Adrenal gland (tissue), 12 donors: ENCODE data around the gene ZNF521. TPM values are rescaled to one million over a fixed set of nuclear protein-coding genes. Genes with fewer than 3 reads are reported as not detected.

Source experiments
- DNase-seq, 7 donors: peaks; one replicate each; pipeline ENCODE4 v3.0.0-alpha.2; 2019 to 2020
- H3K27ac ChIP-seq, 5 donors: fragments of 200-600 bp; sonication (generic) in 4 of 5; 1 replicate in 3 of 5; 2 replicates in 2 of 5; pipeline versions ENCODE4 v1.5.1 to v1.8.0; 2016 to 2020; ENCODE audit warnings: mild to moderate bottlenecking in 1 of 5
- H3K27me3 ChIP-seq: fragments of 200-600 bp; 2 replicates; pipeline ENCODE4 v1.8.0; 2021
- H3K36me3 ChIP-seq, 2 donors: fragments of 200-600 bp; replicated peaks in 1 of 2; 1 replicate in 1 of 2; 2 replicates in 1 of 2; pipeline versions ENCODE4 v1.5.1 to v1.8.0; 2018 to 2022
- H3K4me1 ChIP-seq, 2 donors: fragments of 200-600 bp; replicated peaks in 1 of 2; 1 replicate in 1 of 2; 2 replicates in 1 of 2; pipeline versions ENCODE4 v1.5.1 to v1.8.0; 2018 to 2021
- H3K4me3 ChIP-seq, 4 donors: fragments of 200-600 bp; sonication (generic) in 3 of 4; one replicate each; pipeline ENCODE4 v1.5.1; 2016 to 2018
- H3K9me3 ChIP-seq, 3 donors: fragments of 200-600 bp; sonication (generic) in 1 of 3; replicated peaks in 1 of 3; 1 replicate in 2 of 3; 2 replicates in 1 of 3; pipeline versions ENCODE4 v1.5.1 to v1.8.0; 2016 to 2021
- POLR2A ChIP-seq, 2 donors: fragments of 450-650 bp; IDR thresholded peaks; one replicate each; pipeline ENCODE4 v1.6.1; 2017; ENCODE audit warnings: antibody characterized with exemption in 2 of 2, mild to moderate bottlenecking in 2 of 2, moderate library complexity in 1 of 2
- WGBS, 4 donors: extraction: QIAGEN DNeasy Blood & Tissue Kit in 2 of 4; methylation state at CpG; one replicate each; pipeline versions ENCODE4 v1.1.5 to v1.1.7; 2013 to 2017; 5-methylcytosine and 5-hydroxymethylcytosine counted together
- intact Hi-C, 2 donors: fragments of 100-400 bp; cut with DNase I; formaldehyde crosslinking; loops; one replicate each; pipeline versions ENCODE4 v1.14.1 to v1.15.0; 2022 to 2023
- polyA plus RNA-seq, 3 donors: library from polyadenylated mRNA; stranded (reverse); fragments of 200-250 nt in 2 of 3; fragments of 350-450 nt in 1 of 3; fragmentation: Illumina TruSeq in 1 of 3; extraction: RNeasy Lipid Tissue Mini Kit (QIAGEN cat#74804) in 1 of 3; gene quantifications; one replicate each; pipeline ENCODE4 v1.2.3, GENCODE V29; 2013 to 2014
- total RNA-seq, 9 donors: library from RNA; depleted of rRNA in 4 of 9; stranded (reverse); fragments of >200 nt in 4 of 9; fragments of 120-200 nt in 1 of 9; fragmentation: NEBNext Ultra II Directional in 1 of 9; extraction: Animal tissue kit (Norgen Biotek cat#: 25700) in 1 of 9; gene quantifications; one replicate each; pipeline versions ENCODE4 v1.1.0 to v1.2.4, GENCODE V29; 2013 to 2023
- TF ChIP-seq, protein P1 (sequence below), 6 experiments: fragments of 450-650 bp in 4 of 6; fragments of 200-600 bp in 2 of 6; sonication (generic) in 1 of 6; IDR thresholded peaks; 1 replicate in 5 of 6; 2 replicates in 1 of 6; pipeline versions ENCODE4 v1.5.1 to v1.8.0; 2016 to 2021; ENCODE audit warnings: antibody characterized with exemption in 6 of 6, mild to moderate bottlenecking in 2 of 6, moderate library complexity in 1 of 6
- donor health status: healthy with polysubstance abuse.
- donor health status: Bipolar disorder and iron deficiency.
- donor health status: DM: yes; HTN: yes; CAD: no.
- donor health status: DM: no; HTN: no; CAD: no.
- donor health status: DM: no; HTN: no; CAD: no.
- donor health status: DM: yes; HTN: yes; CAD: no.

Gene ZNF521
- total and polyA plus RNA-seq, 12 donors = 3.7 to 270 (median 43.0) TPM

DNA sequence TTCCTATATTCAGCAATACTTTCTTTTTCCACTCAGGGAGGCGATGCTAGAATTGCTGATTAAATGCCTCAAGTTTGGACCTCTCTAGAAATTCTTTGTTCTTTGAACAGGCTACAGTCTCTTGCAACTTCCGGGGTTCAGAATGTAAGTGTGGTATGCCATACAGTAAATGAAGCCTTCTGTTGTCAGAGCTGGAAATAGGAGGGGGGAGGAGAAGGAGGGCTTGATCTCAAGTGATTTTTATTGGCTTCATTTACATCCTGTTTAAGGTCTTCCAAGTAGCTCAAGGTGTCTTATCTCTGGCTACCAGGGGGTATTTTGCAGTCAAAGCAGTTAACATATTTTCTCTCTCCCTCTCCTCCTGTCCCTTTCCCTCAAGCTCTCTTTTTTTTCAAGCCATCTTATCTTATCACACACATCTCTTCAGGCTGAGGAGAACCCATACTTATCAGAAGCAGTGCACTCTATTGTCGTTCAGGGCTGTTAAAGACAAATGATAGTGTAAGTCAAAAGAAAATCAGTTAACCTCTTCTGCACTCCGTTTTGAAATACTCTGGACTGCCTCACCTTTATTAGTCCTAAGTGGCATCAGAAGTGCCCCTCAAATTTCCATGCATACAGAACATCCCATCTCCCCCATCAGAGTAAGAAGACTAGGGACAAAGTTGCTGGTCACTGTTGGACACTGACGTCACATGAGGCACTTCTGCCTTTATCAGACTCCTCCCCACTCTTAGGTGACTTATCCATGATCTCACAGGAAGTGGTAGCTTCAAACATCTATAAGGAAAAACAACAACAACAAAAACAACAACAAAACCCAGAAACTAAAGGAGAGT, 112.2 kb downstream of the ZNF521 start:
- Histone ChIP-seq H3K27ac (peak overlapping the region in 1 of 5 donors; percentile 3), H3K4me3 (no peak overlapping the region), H3K36me3 (no peaks in the 10 kb centered on the region), H3K9me3 (no peaks in the 10 kb centered on the region), H3K4me1 (no peaks in the 10 kb centered on the region), H3K27me3 (no peaks in the 10 kb centered on the region)
- intact Hi-C loops = no loop called here
- 39 to 45% (median 43%) methylated on average over 5 of the region's 5 CpGs for WGBS, 4 donors
- TF ChIP-seq POLR2A (IDR thresholded peaks at IDR 0.05) = no peak
- TF ChIP-seq, protein P1, sequence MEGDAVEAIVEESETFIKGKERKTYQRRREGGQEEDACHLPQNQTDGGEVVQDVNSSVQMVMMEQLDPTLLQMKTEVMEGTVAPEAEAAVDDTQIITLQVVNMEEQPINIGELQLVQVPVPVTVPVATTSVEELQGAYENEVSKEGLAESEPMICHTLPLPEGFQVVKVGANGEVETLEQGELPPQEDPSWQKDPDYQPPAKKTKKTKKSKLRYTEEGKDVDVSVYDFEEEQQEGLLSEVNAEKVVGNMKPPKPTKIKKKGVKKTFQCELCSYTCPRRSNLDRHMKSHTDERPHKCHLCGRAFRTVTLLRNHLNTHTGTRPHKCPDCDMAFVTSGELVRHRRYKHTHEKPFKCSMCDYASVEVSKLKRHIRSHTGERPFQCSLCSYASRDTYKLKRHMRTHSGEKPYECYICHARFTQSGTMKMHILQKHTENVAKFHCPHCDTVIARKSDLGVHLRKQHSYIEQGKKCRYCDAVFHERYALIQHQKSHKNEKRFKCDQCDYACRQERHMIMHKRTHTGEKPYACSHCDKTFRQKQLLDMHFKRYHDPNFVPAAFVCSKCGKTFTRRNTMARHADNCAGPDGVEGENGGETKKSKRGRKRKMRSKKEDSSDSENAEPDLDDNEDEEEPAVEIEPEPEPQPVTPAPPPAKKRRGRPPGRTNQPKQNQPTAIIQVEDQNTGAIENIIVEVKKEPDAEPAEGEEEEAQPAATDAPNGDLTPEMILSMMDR (IDR thresholded peaks at IDR 0.05) = no peak
- no peak for DNase-seq

DNA sequence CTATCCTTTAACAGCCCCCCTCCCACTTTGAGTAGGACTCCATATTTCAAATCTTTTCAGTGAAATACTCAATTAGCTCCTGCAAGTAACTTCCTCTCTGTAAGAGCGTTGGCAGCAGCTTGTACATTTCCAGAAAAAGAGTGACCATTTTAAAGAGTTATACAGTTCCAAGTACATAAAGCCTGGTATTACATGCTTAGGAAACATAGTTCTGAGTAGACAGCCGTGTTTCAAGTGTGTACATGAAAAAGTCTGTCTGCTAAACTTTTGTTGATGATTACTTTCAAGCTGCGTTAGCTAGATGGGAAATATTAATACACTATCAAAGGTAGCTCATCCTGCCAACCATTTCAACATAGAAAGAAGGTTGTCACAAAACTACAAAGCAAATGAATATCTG, 112.8 kb downstream of the ZNF521 start:
- Histone ChIP-seq H3K27me3 (no peaks in the 10 kb centered on the region), H3K36me3 (no peaks in the 10 kb centered on the region), H3K27ac (peak overlapping the region in 1 of 5 donors; percentile 3), H3K4me1 (no peaks in the 10 kb centered on the region), H3K9me3 (no peaks in the 10 kb centered on the region), H3K4me3 (no peak overlapping the region)
- no peak for DNase-seq
- TF ChIP-seq, protein P1 (IDR thresholded peaks at IDR 0.05) = no peak
- TF ChIP-seq POLR2A (IDR thresholded peaks at IDR 0.05) = no peak
- WGBS, 4 donors = 65 to 75% (median 69%) methylated on average over 3 of the region's 3 CpGs
- intact Hi-C loops = no loop called here

DNA sequence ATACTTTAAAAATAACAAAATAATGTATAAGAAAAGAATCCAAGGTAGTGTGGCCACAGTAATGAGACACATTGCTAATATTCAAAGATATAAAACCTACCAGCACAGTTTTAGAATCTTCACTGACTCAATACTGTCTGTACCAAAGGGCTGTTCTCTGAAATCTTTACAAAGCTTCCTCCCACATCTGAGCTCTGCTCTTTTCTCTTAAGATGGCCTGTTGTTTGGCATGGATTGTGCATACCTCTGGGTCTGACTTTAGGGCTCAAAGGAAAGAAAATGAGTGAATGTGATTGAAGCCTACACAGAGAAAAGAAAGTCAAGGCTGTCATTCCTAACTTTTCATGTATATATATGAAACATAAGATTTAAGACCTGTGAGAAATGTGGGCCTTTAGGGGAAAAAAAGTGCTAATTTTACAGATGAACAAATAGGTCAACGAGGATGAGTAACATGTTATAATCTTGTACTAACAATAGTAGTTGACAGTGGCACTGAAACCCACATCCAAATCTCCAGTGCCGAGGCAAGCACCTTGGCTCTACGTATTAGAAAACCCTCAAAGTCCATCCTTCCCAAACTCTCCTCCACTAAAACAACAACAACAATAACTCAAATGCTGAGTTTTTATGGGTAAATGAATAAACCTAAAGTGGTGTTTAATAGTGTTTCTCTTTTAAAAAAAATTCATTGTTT, 114.2 kb downstream of the ZNF521 start:
- Histone ChIP-seq H3K4me1 (no peaks in the 10 kb centered on the region), H3K9me3 (no peaks in the 10 kb centered on the region), H3K27ac (no peak overlapping the region), H3K27me3 (no peaks in the 10 kb centered on the region), H3K36me3 (no peaks in the 10 kb centered on the region), H3K4me3 (no peak overlapping the region)
- no peak for TF ChIP-seq POLR2A (IDR thresholded peaks at IDR 0.05)
- TF ChIP-seq, protein P1 (IDR thresholded peaks at IDR 0.05) = no peak
- DNase-seq = no peak
- 66 to 76% (median 68%) methylated on average over 3 of the region's 3 CpGs for WGBS, 4 donors
- intact Hi-C loops = no loop called here

DNA sequence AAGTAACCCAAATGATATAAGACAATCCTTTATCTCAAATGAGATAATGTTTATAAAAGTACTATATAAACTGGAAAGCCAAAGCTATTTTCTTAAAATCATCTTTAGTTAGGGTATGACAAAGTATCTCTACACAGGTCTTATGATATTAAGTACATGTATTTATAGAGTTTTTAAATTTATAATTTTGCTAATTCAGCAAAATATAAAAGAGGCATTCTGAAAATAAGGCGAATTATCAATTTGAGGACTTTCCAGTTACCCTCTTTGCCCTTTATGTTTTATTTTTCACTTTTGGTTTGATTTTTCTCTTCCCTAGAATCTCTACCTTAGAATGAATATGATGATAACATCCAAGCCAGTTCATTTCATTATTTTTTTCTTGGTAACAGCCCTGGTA, 115.2 kb downstream of the ZNF521 start:
- 92 to 96% (median 95%) methylated on average over 1 of the region's 1 CpG for WGBS, 4 donors
- Histone ChIP-seq H3K4me1 (peaks cover 0 to 2% of the 10 kb centered on the region in 2 donors), H3K27me3 (no peaks in the 10 kb centered on the region), H3K4me3 (no peak overlapping the region), H3K36me3 (no peaks in the 10 kb centered on the region), H3K9me3 (no peaks in the 10 kb centered on the region), H3K27ac (no peak overlapping the region)
- no peak for DNase-seq
- intact Hi-C loops = no loop called here
- TF ChIP-seq POLR2A (IDR thresholded peaks at IDR 0.05) = no peak
- TF ChIP-seq, protein P1 (IDR thresholded peaks at IDR 0.05) = no peak
